ENCODE results near the gene STAMBP.

The STAMBP gene

DNA sequence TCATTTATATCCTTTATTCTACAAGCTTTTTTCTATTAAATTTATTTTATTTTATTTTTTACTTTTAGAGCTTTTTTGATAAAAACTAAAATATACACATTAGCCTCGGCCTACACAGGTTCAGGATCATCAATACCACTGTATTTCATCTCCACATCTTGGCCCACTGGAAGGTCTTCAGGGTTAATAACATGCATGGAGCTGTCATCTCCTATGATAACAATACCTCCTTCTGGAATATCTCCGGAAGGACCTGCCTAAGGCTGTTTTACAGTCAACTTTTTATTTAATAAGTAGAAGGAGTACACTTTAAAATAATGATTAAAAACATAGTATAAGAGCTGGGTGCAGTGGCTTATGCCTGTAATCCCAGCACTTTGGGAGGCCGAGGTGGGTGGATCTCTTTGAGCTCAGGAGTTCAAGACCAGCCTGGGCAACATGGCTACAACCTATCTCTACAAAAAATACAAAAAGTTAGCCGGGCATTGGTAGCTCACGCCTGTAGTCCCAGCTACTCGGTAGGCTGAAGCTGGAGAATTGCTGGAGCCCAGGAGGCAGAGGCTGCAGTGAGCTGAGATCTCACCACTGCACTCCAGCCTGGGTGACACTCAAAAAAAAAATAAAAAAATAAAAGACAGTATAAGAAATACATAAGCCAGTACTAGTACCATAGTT lies 82.2 kb downstream of the STAMBP start:
- no peak for TF ChIP-seq CTCF (IDR thresholded peaks at IDR 0.05; ENCODE audit: low read depth, low read length)
- no peak overlapping the region for H3K4me3 ChIP-seq (ENCODE audit: low read depth, low read length)

DNA sequence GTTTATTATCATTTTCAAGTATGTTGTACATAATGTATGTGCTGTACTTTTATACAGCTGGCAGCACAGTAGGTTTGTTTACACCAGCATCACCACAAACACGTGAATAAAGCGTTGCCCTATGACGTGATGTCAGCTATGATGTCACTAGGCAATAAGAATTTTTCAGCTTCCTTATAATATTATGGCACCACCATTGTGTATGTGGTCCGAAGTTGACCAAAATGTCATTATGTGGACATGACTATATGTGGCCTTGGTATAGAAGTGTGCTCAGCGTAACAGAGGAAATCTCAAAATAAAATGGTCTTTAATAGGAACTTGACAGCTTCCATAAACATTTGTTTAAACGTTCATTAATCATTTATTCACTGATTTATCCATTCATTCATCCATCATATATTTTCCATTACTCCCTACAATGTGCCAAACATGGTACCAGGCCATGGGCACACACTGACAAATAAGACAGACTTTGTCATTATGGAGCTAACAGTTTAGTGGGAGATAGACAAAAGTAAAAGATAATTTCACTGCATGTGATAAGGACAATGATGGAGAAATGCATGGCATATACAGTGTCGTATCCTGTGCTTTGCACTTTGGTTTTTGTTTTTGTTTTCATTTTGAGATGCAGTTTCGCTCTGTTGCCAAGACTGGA lies 82.9 kb downstream of the STAMBP start:
- TF ChIP-seq CTCF (IDR thresholded peaks at IDR 0.05; ENCODE audit: low read depth, low read length), result no peak
- no peak overlapping the region for H3K4me3 ChIP-seq (ENCODE audit: low read depth, low read length)

DNA sequence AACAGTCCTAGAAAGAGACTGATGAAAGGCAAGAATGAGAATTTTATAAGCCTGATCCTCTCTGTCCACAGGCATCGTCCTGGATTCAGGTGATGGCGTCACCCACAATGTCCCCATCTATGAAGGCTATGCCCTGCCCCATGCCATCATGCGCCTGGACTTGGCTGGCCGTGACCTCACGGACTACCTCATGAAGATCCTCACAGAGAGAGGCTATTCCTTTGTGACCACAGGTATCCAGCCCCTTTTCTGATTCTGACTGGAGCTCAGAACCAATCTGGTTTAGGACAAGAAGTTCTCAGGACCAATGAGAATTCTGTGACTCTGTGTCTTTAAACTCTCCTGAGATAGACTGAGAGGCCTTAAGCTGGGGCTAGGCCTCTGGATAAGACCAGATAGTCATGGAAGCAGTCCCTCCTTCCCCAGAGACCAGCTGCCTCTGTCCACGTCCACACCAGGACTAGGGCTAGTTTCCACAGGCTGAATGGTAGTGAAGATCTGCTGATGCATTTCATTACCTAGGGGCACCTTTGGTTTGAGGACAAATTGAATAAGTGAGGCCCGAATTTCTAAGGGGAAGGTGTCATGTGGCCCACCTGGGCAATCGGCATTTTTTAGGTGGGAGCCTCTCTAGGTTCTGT lies 84.8 kb downstream of the STAMBP start:
- H3K4me3 ChIP-seq (ENCODE audit: low read depth, low read length), result no peak overlapping the region
- TF ChIP-seq CTCF (IDR thresholded peaks at IDR 0.05; ENCODE audit: low read depth, low read length), result no peak

DNA sequence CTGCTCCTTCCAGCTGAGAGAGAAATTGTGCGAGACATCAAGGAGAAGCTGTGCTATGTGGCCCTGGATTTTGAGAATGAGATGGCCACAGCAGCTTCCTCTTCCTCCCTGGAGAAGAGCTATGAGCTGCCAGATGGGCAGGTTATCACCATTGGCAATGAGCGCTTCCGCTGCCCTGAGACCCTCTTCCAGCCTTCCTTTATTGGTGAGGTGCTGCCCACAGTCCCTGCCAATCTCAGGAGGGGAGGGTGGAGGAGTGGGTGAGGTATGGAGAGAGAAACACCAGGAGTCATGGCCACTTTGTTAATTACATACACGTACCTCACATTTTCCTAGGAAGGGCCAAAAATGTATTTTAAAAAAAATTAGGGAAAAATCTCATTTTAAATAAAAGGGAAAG lies 85.9 kb downstream of the STAMBP start:
- H3K4me3 ChIP-seq (ENCODE audit: low read depth, low read length), result no peak overlapping the region
- no peak for TF ChIP-seq CTCF (IDR thresholded peaks at IDR 0.05; ENCODE audit: low read depth, low read length)

DNA sequence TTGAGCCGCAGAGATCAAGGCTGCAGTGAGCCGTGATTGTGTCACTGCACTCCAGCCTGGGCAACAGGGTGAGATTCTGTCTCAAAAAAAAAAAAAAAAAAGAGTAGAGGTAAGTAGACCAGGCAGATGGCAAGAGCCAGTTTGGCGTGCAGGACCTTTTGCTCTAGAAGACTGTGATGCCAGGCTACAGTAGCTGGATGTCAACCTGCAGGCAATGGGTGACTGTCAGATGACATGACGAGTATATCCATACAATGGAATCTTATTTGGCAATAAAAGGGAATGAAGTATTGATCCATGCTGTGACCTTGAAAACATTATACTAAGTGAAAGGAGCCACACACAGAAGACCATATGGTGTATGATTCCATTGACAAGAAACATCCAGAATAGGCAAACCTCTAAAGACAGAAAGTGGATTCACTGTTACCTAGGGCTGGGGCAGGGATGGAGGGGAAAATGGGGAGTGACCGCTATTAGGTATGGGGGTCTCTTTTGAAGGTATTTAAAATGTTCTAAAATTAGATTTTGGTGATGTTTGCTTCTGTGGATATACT lies 86.8 kb downstream of the STAMBP start:
- no peak overlapping the region for H3K4me3 ChIP-seq (ENCODE audit: low read depth, low read length)
- TF ChIP-seq CTCF (IDR thresholded peaks at IDR 0.05; ENCODE audit: low read depth, low read length), result no peak

GRCh38 chr2:73916666-73917065 lies 87.9 kb downstream of the STAMBP start:
- no peak overlapping the region for H3K4me3 ChIP-seq (ENCODE audit: low read depth, low read length)
- TF ChIP-seq CTCF (IDR thresholded peaks at IDR 0.05; ENCODE audit: low read depth, low read length), result no peak

DNA sequence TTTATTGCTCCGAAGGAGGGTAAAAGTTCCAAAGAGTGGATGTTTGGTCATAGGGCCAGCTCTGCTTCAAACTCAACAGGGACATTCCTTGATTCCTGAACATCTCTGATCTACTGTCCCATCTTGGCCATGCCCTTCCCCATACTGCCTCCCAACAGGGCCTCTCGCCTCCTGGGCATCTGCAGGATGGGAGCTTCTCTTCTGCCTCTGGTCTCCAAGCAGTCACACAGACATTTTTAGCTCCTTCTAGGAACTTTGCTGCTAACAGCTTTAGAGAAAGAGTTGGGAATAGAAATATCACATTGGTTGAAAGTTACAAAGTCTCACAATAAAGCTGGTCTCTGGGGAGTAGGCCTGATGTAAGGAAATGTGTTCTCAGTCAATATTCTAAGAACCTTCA lies 88.5 kb downstream of the STAMBP start:
- H3K4me3 ChIP-seq (ENCODE audit: low read depth, low read length), result no peak overlapping the region
- TF ChIP-seq CTCF (IDR thresholded peaks at IDR 0.05; ENCODE audit: low read depth, low read length), result no peak
